HCT116 (cell line): ENCODE measurements around the gene OR56B4. TPM values are rescaled to one million over a fixed set of nuclear protein-coding genes. Genes with fewer than 3 reads are reported as not detected.

Experiments used
- ATAC-seq: fragments of 200-7000 bp; cut with Tn5 transposase; 2 replicates; pipeline ENCODE4 v1.9.1; 2020; ENCODE audit warnings: mild to moderate bottlenecking, moderate library complexity
- BruUV-seq: library from RNA; stranded (reverse); fragments of 400-500 nt; replicated peaks from 2 replicates; lab custom pipeline; 2021; lab: Mats Ljungman, UMichigan
- CTCF ChIA-PET: fragments of 300-600 bp; sonication (Branson Sonifier 250); formaldehyde crosslinking; loops from one replicate; lab custom pipeline; 2021; ENCODE audit warnings: antibody characterized with exemption; lab: Charles Lee
- POLR2A ChIA-PET: fragments of 300-600, 350-600 bp; sonication (Branson Sonifier 250); formaldehyde crosslinking; loops from one replicate; lab custom pipeline; 2021; ENCODE audit warnings: antibody characterized with exemption; lab: Charles Lee
- RAD21 ChIA-PET, 2 experiments: fragments of 300-600 bp; sonication (Branson Sonifier 250); formaldehyde crosslinking; loops; one replicate each; lab custom pipeline; 2023; ENCODE audit warnings: low total read pairs in 2 of 2; ENCODE audit not compliant: uncharacterized antibody in 2 of 2, unreplicated experiment in 2 of 2, low non-redundant PET in 1 of 2; lab: Charles Lee
- DNase-seq: peaks from one replicate; pipeline ENCODE4 v3.0.0-alpha.2; 2010; ENCODE audit warnings: low read depth, low spot score
- H2AFZ ChIP-seq: fragments of 200-600 bp; shearing (Covaris generic), sonication (generic); 2 replicates; pipeline ENCODE4 v1.6.1; 2017; ENCODE audit warnings: low read depth, mixed run types, mixed read lengths, antibody characterized with exemption, low read length; ENCODE audit not compliant: poor library complexity, severe bottlenecking
- H3K27ac ChIP-seq: 2 replicates; pipeline ENCODE4 v1.5.1; 2012; ENCODE audit warnings: low read depth, low read length
- H3K27me3 ChIP-seq: fragments of 200-600 bp; sonication (generic); 2 replicates; pipeline ENCODE4 v1.6.1; 2016; ENCODE audit warnings: mixed run types, low read length, mixed read lengths; ENCODE audit not compliant: insufficient read depth
- H3K36me3 ChIP-seq, 2 experiments: fragments of 200-500 bp in 1 of 2; fragments of 200-600 bp in 1 of 2; sonication (Bioruptor generic) in 1 of 2; sonication (generic) in 1 of 2; 2 replicates each; pipeline versions ENCODE4 v1.5.1 to v1.6.1; 2014 to 2016; ENCODE audit warnings: low read length in 2 of 2, inconsistent platforms in 1 of 2, mixed read lengths in 1 of 2, mixed run types in 1 of 2; ENCODE audit not compliant: insufficient read depth in 2 of 2, control insufficient read depth in 1 of 2
- H3K4me1 ChIP-seq, 2 experiments: fragments of 200-600 bp in 1 of 2; sonication (generic) in 1 of 2; 2 replicates each; pipeline versions ENCODE4 v1.5.1 to v1.6.1; 2012 to 2017; ENCODE audit warnings: low read length in 2 of 2, inconsistent platforms in 1 of 2, mild to moderate bottlenecking in 1 of 2, mixed read lengths in 1 of 2, mixed run types in 1 of 2, moderate library complexity in 1 of 2; ENCODE audit not compliant: insufficient read depth in 2 of 2, control insufficient read depth in 1 of 2
- H3K4me2 ChIP-seq: fragments of 200-600 bp; sonication (generic); 2 replicates; pipeline ENCODE4 v1.6.1; 2017; ENCODE audit warnings: mixed run types, low read length, mixed read lengths
- H3K4me3 ChIP-seq, 2 experiments: fragments of 200-600 bp in 1 of 2; sonication (generic) in 1 of 2; replicated peaks in 1 of 2; 2 replicates each; pipeline ENCODE4 v1.5.1; 2011 to 2016; ENCODE audit warnings: low read length in 2 of 2, control low read depth in 1 of 2, low read depth in 1 of 2, mild to moderate bottlenecking in 1 of 2, mixed read lengths in 1 of 2, mixed run types in 1 of 2
- H3K79me2 ChIP-seq: fragments of 200-600 bp; sonication (generic); 2 replicates; pipeline ENCODE4 v1.6.1; 2017; ENCODE audit warnings: mild to moderate bottlenecking, mixed run types, low read length, moderate library complexity, mixed read lengths; ENCODE audit not compliant: insufficient read depth
- H3K9ac ChIP-seq: fragments of 200-600 bp; sonication (generic); 2 replicates; pipeline ENCODE4 v1.6.1; 2016; ENCODE audit warnings: low read length, mixed read lengths
- H3K9me2 ChIP-seq: fragments of 200-600 bp; sonication (generic), shearing (Covaris generic); 2 replicates; pipeline ENCODE4 v1.6.1; 2017; ENCODE audit warnings: mixed run types, mild to moderate bottlenecking, moderate library complexity; ENCODE audit not compliant: insufficient read depth
- H3K9me3 ChIP-seq, 2 experiments: fragments of 200-500 bp in 1 of 2; fragments of 200-600 bp in 1 of 2; sonication (Bioruptor generic) in 1 of 2; sonication (generic) in 1 of 2; 2 replicates each; pipeline ENCODE4 v1.6.1; 2014 to 2017; ENCODE audit warnings: low read length in 2 of 2, mixed read lengths in 2 of 2, inconsistent platforms in 1 of 2, low read depth in 1 of 2, mild to moderate bottlenecking in 1 of 2, mixed run types in 1 of 2, moderate library complexity in 1 of 2; ENCODE audit not compliant: control insufficient read depth in 1 of 2, insufficient read depth in 1 of 2
- H4K20me1 ChIP-seq: fragments of 200-600 bp; sonication (generic), shearing (Covaris generic); 2 replicates; pipeline ENCODE4 v1.6.1; 2017; ENCODE audit warnings: mixed run types, mild to moderate bottlenecking, moderate library complexity; ENCODE audit not compliant: insufficient read depth
- ELF1 ChIP-seq: IDR thresholded peaks from 2 replicates; pipeline ENCODE4 v1.6.1; 2012; ENCODE audit warnings: low read depth, borderline replicate concordance
- FOSL1 ChIP-seq: IDR thresholded peaks from 2 replicates; pipeline ENCODE4 v1.6.1; 2012; ENCODE audit warnings: low read depth
- JUND ChIP-seq: IDR thresholded peaks from 2 replicates; pipeline ENCODE4 v1.6.1; 2012
- RAD21 ChIP-seq: IDR thresholded peaks from 2 replicates; pipeline ENCODE4 v1.6.1; 2012; ENCODE audit warnings: low read depth, mild to moderate bottlenecking
- SIN3A ChIP-seq: IDR thresholded peaks from 2 replicates; pipeline ENCODE4 v1.6.1; 2012; ENCODE audit warnings: low read depth
- SRF ChIP-seq: IDR thresholded peaks from 2 replicates; pipeline ENCODE4 v1.6.1; 2012; ENCODE audit warnings: low read depth
- YY1 ChIP-seq: IDR thresholded peaks from 2 replicates; pipeline ENCODE4 v1.6.1; 2011; ENCODE audit warnings: low read length, low read depth, moderate library complexity, mild to moderate bottlenecking; ENCODE audit not compliant: insufficient replicate concordance; ENCODE audit errors: extremely low read depth
- ZFX ChIP-seq: fragments of 450-650 bp; IDR thresholded peaks from 2 replicates; pipeline ENCODE4 v1.6.1; 2017
- intact Hi-C: fragments of 100-400 bp; cut with micrococcal nuclease; formaldehyde crosslinking; loops from 2 replicates; pipeline ENCODE4 v1.10.0; 2022
- total RNA-seq: library from RNA; stranded (reverse); gene quantifications from one replicate; pipeline ENCODE4 v1.2.1, GENCODE V29; 2021; ENCODE audit not compliant: unreplicated experiment
- TF ChIP-seq, protein P1 (sequence below): IDR thresholded peaks from 2 replicates; pipeline ENCODE4 v1.6.1; 2011; ENCODE audit warnings: mild to moderate bottlenecking, low read length, moderate library complexity; ENCODE audit not compliant: insufficient replicate concordance; ENCODE audit errors: extremely low read depth

Gene OR56B4
- total RNA-seq, 1 experiment from 2014 or later: not detected

DNA sequence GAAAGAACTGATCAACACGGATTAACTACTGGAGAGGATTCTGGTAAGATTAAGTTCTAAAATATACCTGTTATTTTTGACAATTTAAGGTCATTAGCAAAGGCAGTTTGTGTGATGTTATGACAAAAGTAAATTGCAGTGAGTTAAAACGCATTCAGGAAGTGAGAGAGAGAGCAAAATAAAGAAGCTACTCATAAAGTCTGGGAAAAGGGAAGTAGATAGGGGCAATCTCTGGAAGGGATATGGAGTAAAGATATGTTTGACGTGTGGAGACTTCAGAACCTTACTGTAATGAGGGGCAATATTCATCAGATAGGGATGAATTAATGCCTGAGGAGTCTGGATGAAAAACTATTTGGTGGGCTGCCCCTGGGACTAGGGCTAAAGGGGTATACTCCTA lies 16.8 kb downstream of the OR56B4 start (continued):
- TF ChIP-seq, protein P1, sequence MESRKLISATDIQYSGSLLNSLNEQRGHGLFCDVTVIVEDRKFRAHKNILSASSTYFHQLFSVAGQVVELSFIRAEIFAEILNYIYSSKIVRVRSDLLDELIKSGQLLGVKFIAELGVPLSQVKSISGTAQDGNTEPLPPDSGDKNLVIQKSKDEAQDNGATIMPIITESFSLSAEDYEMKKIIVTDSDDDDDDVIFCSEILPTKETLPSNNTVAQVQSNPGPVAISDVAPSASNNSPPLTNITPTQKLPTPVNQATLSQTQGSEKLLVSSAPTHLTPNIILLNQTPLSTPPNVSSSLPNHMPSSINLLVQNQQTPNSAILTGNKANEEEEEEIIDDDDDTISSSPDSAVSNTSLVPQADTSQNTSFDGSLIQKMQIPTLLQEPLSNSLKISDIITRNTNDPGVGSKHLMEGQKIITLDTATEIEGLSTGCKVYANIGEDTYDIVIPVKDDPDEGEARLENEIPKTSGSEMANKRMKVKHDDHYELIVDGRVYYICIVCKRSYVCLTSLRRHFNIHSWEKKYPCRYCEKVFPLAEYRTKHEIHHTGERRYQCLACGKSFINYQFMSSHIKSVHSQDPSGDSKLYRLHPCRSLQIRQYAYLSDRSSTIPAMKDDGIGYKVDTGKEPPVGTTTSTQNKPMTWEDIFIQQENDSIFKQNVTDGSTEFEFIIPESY: no peak
- no peak for TF ChIP-seq ZFX
- no peak for TF ChIP-seq YY1
- no peak for TF ChIP-seq RAD21

DNA sequence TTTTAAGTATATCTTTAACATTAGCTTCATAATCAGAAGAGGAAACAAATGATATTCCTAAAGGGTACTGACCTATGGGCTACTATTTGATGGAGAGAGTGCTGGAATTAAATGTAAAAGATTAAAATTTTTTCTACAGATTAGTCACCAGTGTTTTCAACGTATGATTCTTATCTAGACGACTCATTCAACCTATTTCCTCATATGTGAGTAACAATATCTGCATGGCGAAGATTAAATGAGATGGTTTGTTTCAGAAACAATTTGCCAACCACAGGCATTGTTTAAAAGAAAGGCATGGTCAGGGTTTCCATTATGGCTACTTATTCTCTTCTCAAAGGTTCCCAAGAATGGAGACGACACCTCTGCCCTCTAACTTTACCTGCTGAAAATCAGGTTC lies 20.4 kb downstream of the OR56B4 start:
- DNase-seq: no peak

More for the DNA sequence above, 20.4 kb downstream of the OR56B4 start:
- BruUV-seq: no TSS peak
- TF ChIP-seq SRF (no peak), JUND (no peak), ELF1 (no peak), SIN3A (no peak), FOSL1 (no peak)
- TF ChIP-seq, protein P1: no peak
- ATAC-seq: no peak
- Histone ChIP-seq H3K27ac (no peak overlapping the region), H3K4me1 (no peaks in the 10 kb centered on the region), H2AFZ (no peak overlapping the region), H3K4me3 (no peak overlapping the region), H3K9me3 (no peaks in the 10 kb centered on the region), H3K4me2 (no peak overlapping the region), H3K36me3 (no peaks in the 10 kb centered on the region; a peak in 1 of 4 replicates), H3K27me3 (peaks cover 39% of the 10 kb centered on the region), H4K20me1 (no peaks in the 10 kb centered on the region), H3K9me2 (no peaks in the 10 kb centered on the region), H3K9ac (no peak overlapping the region), H3K79me2 (no peaks in the 10 kb centered on the region)
- ChIA-PET POLR2A (no interaction called here), RAD21 (no interaction called here), CTCF (no interaction called here)
- intact Hi-C loops: no loop called here
